Vagina (tissue), 2 donors: ENCODE data around the gene COL18A1.

Source experiments
- CTCF ChIP-seq, 3 experiments: fragments of 450-650 bp in 2 of 3; fragments of 200-600 bp in 1 of 3; sonication (generic) in 1 of 3; IDR thresholded peaks; one replicate each; pipeline ENCODE4 v1.5.1; 2017 to 2019; ENCODE audit warnings: antibody characterized with exemption in 3 of 3, mild to moderate bottlenecking in 2 of 3, moderate library complexity in 2 of 3
- POLR2A ChIP-seq, 2 donors: fragments of 450-650 bp; IDR thresholded peaks; one replicate each; pipeline ENCODE4 v1.6.1; 2017; ENCODE audit warnings: antibody characterized with exemption in 2 of 2, mild to moderate bottlenecking in 2 of 2, moderate library complexity in 2 of 2

- TF ChIP-seq CTCF (IDR thresholded peaks at IDR 0.05) (no peak), POLR2A (IDR thresholded peaks at IDR 0.05) (no peak)
Observed at GRCh38 chr21:45388011-45388521, 16.9 kb upstream of the COL18A1 start.
